GM23338 (cell line): ENCODE measurements around the gene GNAO1. TPM values are rescaled to one million over a fixed set of nuclear protein-coding genes. Genes with fewer than 3 reads are reported as not detected.

Source experiments
- ATAC-seq: fragments of 200-7000 bp; cut with Tn5 transposase; 3 replicates; pipeline ENCODE4 v1.9.1; 2020
- DNase-seq: peaks from one replicate; pipeline ENCODE4 v3.0.0-alpha.2; 2015; ENCODE audit warnings: low spot score
- H2AFZ ChIP-seq: fragments of 200-600 bp; sonication (generic); 2 replicates; pipeline ENCODE4 v1.8.0; 2016; ENCODE audit warnings: antibody characterized with exemption, mild to moderate bottlenecking, moderate library complexity
- H3F3A ChIP-seq: fragments of 200-600 bp; sonication (generic); replicated peaks from 2 replicates; pipeline ENCODE4 v1.8.0; 2017; ENCODE audit warnings: antibody characterized with exemption, mixed run types, low read depth
- H3K27ac ChIP-seq: fragments of 200-600 bp; sonication (generic); 2 replicates; pipeline ENCODE4 v1.6.1; 2016; ENCODE audit warnings: low read depth
- H3K27me3 ChIP-seq: fragments of 200-600 bp; sonication (generic); 2 replicates; pipeline ENCODE4 v1.8.0; 2016; ENCODE audit warnings: mild to moderate bottlenecking, mixed run types, moderate library complexity; ENCODE audit not compliant: insufficient read depth
- H3K36me3 ChIP-seq: fragments of 200-600 bp; sonication (generic); 2 replicates; pipeline ENCODE4 v1.8.0; 2016; ENCODE audit warnings: mild to moderate bottlenecking; ENCODE audit not compliant: insufficient read depth
- H3K4me1 ChIP-seq: fragments of 200-600 bp; sonication (generic); 2 replicates; pipeline ENCODE4 v1.8.0; 2016; ENCODE audit warnings: mild to moderate bottlenecking, moderate library complexity; ENCODE audit not compliant: insufficient read depth
- H3K4me2 ChIP-seq: fragments of 200-600 bp; sonication (generic); 2 replicates; pipeline ENCODE4 v1.7.1; 2017; ENCODE audit warnings: mixed run types
- H3K4me3 ChIP-seq: fragments of 200-600 bp; sonication (generic); 2 replicates; pipeline ENCODE4 v1.6.1; 2016; ENCODE audit warnings: mixed run types
- H3K79me2 ChIP-seq: fragments of 200-600 bp; sonication (generic); replicated peaks from 2 replicates; pipeline ENCODE4 v1.8.0; 2017; ENCODE audit warnings: mild to moderate bottlenecking; ENCODE audit not compliant: insufficient read depth
- H3K9me2 ChIP-seq: fragments of 200-600 bp; sonication (generic); 2 replicates; pipeline ENCODE4 v1.8.0; 2017; ENCODE audit not compliant: insufficient read depth
- H4K20me1 ChIP-seq: fragments of 200-600 bp; sonication (generic); replicated peaks from 2 replicates; pipeline ENCODE4 v1.8.0; 2017; ENCODE audit warnings: mild to moderate bottlenecking; ENCODE audit not compliant: insufficient read depth
- H3K27ac Mint-ChIP-seq: 2 replicates; pipeline ENCODE4 v1.8.0; 2020; ENCODE audit warnings: inconsistent platforms, mild to moderate bottlenecking, moderate library complexity, mixed read lengths
- H3K27me3 Mint-ChIP-seq: 3 replicates; pipeline ENCODE4 v1.8.0; 2022; ENCODE audit warnings: low read depth, mild to moderate bottlenecking, moderate library complexity, mixed read lengths, inconsistent platforms; ENCODE audit not compliant: insufficient read depth, poor library complexity
- H3K36me3 Mint-ChIP-seq: 3 replicates; pipeline ENCODE4 v1.8.0; 2021; ENCODE audit warnings: low read depth, mild to moderate bottlenecking, inconsistent platforms, moderate library complexity, mixed read lengths
- H3K4me1 Mint-ChIP-seq: 3 replicates; pipeline ENCODE4 v1.8.0; 2020; ENCODE audit warnings: mild to moderate bottlenecking, inconsistent platforms, mixed read lengths
- H3K4me3 Mint-ChIP-seq: 3 replicates; pipeline ENCODE4 v1.8.0; 2021; ENCODE audit warnings: moderate library complexity, mild to moderate bottlenecking, inconsistent platforms, mixed read lengths
- H3K9me3 Mint-ChIP-seq: 3 replicates; pipeline ENCODE4 v1.8.0; 2020; ENCODE audit warnings: moderate library complexity, mild to moderate bottlenecking, inconsistent platforms, mixed read lengths
- CREB1 ChIP-seq: fragments of 250-450 bp; sonication (Bioruptor Pico); IDR thresholded peaks from 2 replicates; pipeline ENCODE4 v1.5.0; 2020; ENCODE audit warnings: low read depth, mild to moderate bottlenecking, moderate library complexity
- EZH2 ChIP-seq: fragments of 200-600 bp; sonication (generic); IDR thresholded peaks from one replicate; pipeline ENCODE4 v1.8.0; 2017; ENCODE audit warnings: antibody characterized with exemption, mild to moderate bottlenecking, low read depth; ENCODE audit not compliant: unreplicated experiment
- EZH2phosphoT487 ChIP-seq: fragments of 200-600 bp; sonication (generic); IDR thresholded peaks from one replicate; pipeline ENCODE4 v1.8.1; 2018; ENCODE audit warnings: antibody characterized with exemption; ENCODE audit not compliant: unreplicated experiment
- JUNB ChIP-seq: IDR thresholded peaks from one replicate; pipeline ENCODE4 v1.6.1; 2016; ENCODE audit warnings: antibody characterized with exemption; ENCODE audit not compliant: unreplicated experiment
- NANOG ChIP-seq: IDR thresholded peaks from 2 replicates; pipeline ENCODE4 v1.6.1; 2016; ENCODE audit warnings: antibody characterized with exemption, borderline replicate concordance
- STAT1 ChIP-seq: IDR thresholded peaks from one replicate; pipeline ENCODE4 v1.6.1; 2016; ENCODE audit warnings: antibody characterized with exemption; ENCODE audit not compliant: unreplicated experiment
- ZNF114 ChIP-seq: fragments of 250-450 bp; sonication (Bioruptor Pico); IDR thresholded peaks from 2 replicates; pipeline ENCODE4 v1.5.0; 2020; ENCODE audit warnings: mild to moderate bottlenecking, moderate library complexity
- ZNF331 ChIP-seq: fragments of 250-450 bp; sonication (Bioruptor Pico); IDR thresholded peaks from 2 replicates; pipeline ENCODE4 v1.5.0; 2020; ENCODE audit warnings: low read depth, mild to moderate bottlenecking, moderate library complexity
- polyA plus RNA-seq: library from polyadenylated mRNA; unstranded; fragments of >200 nt; fragmentation: Nextera tagmentation; extraction: Ambion mirVana; gene quantifications from 2 replicates; pipeline ENCODE4 v1.2.1, GENCODE V29; 2016
- total RNA-seq: library from RNA; depleted of rRNA; stranded (reverse); fragments of >200 nt; shearing (Covaris generic); gene quantifications from 2 replicates; pipeline ENCODE4 v1.2.3, GENCODE V29; 2014
- TF ChIP-seq, protein P1 (sequence below): fragments of 250-450 bp; sonication (Bioruptor Pico); IDR thresholded peaks from 2 replicates; pipeline ENCODE4 v1.5.0; 2020; ENCODE audit warnings: mild to moderate bottlenecking, moderate library complexity
- TF ChIP-seq, protein P2 (sequence below): IDR thresholded peaks from 2 replicates; pipeline ENCODE4 v1.6.1; 2016; ENCODE audit warnings: antibody characterized with exemption
- TF ChIP-seq, protein P3 (sequence below): IDR thresholded peaks from one replicate; pipeline ENCODE4 v1.6.1; 2018; ENCODE audit warnings: antibody characterized with exemption; ENCODE audit not compliant: unreplicated experiment

The GNAO1 gene
- total and polyA plus RNA-seq, 2 experiments from 2014 or later, result 6.5 to 24.8 TPM

DNA sequence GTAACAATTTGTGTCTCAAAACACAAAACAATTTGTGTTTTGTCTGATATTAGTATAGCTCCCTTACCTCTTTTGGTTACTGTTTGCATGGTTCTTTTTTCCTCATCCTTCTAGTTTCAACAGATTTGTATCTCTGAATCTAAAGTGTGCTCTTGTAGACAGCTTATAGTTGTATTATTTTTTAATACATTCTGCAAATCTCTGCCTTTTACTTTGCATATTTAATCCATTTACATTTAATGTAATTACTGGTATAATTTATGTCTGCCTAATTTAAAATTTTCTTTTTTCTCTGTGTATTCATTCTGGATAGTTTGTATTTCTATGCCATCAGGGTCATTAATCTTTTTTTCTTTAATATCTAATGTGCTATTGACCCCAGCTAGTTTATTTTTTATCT lies 9.9 kb upstream of the GNAO1 start (continued):
- TF ChIP-seq, protein P1, sequence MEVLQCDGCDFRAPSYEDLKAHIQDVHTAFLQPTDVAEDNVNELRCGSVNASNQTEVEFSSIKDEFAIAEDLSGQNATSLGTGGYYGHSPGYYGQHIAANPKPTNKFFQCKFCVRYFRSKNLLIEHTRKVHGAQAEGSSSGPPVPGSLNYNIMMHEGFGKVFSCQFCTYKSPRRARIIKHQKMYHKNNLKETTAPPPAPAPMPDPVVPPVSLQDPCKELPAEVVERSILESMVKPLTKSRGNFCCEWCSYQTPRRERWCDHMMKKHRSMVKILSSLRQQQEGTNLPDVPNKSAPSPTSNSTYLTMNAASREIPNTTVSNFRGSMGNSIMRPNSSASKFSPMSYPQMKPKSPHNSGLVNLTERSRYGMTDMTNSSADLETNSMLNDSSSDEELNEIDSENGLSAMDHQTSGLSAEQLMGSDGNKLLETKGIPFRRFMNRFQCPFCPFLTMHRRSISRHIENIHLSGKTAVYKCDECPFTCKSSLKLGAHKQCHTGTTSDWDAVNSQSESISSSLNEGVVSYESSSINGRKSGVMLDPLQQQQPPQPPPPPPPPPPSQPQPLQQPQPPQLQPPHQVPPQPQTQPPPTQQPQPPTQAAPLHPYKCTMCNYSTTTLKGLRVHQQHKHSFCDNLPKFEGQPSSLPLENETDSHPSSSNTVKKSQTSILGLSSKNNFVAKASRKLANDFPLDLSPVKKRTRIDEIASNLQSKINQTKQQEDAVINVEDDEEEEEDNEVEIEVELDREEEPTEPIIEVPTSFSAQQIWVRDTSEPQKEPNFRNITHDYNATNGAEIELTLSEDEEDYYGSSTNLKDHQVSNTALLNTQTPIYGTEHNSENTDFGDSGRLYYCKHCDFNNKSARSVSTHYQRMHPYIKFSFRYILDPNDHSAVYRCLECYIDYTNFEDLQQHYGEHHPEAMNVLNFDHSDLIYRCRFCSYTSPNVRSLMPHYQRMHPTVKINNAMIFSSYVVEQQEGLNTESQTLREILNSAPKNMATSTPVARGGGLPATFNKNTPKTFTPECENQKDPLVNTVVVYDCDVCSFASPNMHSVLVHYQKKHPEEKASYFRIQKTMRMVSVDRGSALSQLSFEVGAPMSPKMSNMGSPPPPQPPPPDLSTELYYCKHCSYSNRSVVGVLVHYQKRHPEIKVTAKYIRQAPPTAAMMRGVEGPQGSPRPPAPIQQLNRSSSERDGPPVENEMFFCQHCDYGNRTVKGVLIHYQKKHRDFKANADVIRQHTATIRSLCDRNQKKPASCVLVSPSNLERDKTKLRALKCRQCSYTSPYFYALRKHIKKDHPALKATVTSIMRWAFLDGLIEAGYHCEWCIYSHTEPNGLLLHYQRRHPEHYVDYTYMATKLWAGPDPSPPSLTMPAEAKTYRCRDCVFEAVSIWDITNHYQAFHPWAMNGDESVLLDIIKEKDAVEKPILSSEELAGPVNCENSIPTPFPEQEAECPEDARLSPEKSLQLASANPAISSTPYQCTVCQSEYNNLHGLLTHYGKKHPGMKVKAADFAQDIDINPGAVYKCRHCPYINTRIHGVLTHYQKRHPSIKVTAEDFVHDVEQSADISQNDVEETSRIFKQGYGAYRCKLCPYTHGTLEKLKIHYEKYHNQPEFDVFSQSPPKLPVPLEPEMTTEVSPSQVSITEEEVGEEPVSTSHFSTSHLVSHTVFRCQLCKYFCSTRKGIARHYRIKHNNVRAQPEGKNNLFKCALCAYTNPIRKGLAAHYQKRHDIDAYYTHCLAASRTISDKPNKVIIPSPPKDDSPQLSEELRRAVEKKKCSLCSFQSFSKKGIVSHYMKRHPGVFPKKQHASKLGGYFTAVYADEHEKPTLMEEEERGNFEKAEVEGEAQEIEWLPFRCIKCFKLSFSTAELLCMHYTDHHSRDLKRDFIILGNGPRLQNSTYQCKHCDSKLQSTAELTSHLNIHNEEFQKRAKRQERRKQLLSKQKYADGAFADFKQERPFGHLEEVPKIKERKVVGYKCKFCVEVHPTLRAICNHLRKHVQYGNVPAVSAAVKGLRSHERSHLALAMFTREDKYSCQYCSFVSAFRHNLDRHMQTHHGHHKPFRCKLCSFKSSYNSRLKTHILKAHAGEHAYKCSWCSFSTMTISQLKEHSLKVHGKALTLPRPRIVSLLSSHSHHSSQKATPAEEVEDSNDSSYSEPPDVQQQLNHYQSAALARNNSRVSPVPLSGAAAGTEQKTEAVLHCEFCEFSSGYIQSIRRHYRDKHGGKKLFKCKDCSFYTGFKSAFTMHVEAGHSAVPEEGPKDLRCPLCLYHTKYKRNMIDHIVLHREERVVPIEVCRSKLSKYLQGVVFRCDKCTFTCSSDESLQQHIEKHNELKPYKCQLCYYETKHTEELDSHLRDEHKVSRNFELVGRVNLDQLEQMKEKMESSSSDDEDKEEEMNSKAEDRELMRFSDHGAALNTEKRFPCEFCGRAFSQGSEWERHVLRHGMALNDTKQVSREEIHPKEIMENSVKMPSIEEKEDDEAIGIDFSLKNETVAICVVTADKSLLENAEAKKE (CRISPR knock-in tag), result no peak
- TF ChIP-seq EZH2 (no peak), CREB1 (CRISPR knock-in tag) (no peak), ZNF331 (CRISPR knock-in tag) (no peak)
- TF ChIP-seq, protein P2, sequence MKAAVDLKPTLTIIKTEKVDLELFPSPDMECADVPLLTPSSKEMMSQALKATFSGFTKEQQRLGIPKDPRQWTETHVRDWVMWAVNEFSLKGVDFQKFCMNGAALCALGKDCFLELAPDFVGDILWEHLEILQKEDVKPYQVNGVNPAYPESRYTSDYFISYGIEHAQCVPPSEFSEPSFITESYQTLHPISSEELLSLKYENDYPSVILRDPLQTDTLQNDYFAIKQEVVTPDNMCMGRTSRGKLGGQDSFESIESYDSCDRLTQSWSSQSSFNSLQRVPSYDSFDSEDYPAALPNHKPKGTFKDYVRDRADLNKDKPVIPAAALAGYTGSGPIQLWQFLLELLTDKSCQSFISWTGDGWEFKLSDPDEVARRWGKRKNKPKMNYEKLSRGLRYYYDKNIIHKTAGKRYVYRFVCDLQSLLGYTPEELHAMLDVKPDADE, result no peak

DNA sequence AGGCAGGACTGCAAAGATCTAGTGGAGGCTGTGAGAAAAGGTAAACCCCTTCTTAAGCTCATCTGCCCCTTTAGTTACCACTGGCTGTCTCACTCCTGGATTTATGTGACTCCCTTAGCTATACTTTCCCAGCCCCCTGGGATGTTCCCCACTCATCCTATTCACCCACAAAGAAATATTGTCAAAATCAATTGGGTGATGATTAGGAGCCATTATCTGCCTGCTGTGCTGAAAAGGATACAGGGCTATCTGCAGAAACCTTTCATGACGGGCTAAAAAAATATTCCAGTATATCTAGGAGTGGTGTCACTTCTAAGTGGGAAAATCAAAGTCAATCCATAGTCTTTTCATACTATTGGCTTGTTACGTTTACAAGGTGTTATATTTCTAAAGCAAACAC lies 8.0 kb upstream of the GNAO1 start:
- Mint-ChIP-seq H3K27ac (no peak overlapping the region), H3K27me3 (no peaks in the 10 kb centered on the region), H3K36me3 (no peaks in the 10 kb centered on the region), H3K4me3 (no peak overlapping the region), H3K9me3 (peaks cover 14% of the 10 kb centered on the region; the same call in 2 of the 3 replicates), H3K4me1 (peaks cover 3% of the 10 kb centered on the region; the same call in 2 of the 3 replicates)
- no peaks in the 10 kb centered on the region for H3F3A ChIP-seq
- H2AFZ ChIP-seq, result no peak overlapping the region
- no peaks in the 10 kb centered on the region for H4K20me1 ChIP-seq
- H3K4me1 ChIP-seq, result no peaks in the 10 kb centered on the region
- no peaks in the 10 kb centered on the region for H3K79me2 ChIP-seq
- H3K27ac ChIP-seq, result no peak overlapping the region
- no peaks in the 10 kb centered on the region for H3K9me2 ChIP-seq
- H3K4me3 ChIP-seq, result no peak overlapping the region
- no peak overlapping the region for H3K4me2 ChIP-seq
- H3K27me3 ChIP-seq, result peaks cover under 1% of the 10 kb centered on the region
- ATAC-seq, result no peak
- DNase-seq, result no peak
- no peaks in the 10 kb centered on the region for H3K36me3 ChIP-seq
- TF ChIP-seq ZNF331 (CRISPR knock-in tag) (no peak), STAT1 (no peak), EZH2phosphoT487 (no peak), NANOG (no peak), ZNF114 (CRISPR knock-in tag) (no peak), JUNB (no peak), CREB1 (CRISPR knock-in tag) (no peak)
- TF ChIP-seq, protein P3, sequence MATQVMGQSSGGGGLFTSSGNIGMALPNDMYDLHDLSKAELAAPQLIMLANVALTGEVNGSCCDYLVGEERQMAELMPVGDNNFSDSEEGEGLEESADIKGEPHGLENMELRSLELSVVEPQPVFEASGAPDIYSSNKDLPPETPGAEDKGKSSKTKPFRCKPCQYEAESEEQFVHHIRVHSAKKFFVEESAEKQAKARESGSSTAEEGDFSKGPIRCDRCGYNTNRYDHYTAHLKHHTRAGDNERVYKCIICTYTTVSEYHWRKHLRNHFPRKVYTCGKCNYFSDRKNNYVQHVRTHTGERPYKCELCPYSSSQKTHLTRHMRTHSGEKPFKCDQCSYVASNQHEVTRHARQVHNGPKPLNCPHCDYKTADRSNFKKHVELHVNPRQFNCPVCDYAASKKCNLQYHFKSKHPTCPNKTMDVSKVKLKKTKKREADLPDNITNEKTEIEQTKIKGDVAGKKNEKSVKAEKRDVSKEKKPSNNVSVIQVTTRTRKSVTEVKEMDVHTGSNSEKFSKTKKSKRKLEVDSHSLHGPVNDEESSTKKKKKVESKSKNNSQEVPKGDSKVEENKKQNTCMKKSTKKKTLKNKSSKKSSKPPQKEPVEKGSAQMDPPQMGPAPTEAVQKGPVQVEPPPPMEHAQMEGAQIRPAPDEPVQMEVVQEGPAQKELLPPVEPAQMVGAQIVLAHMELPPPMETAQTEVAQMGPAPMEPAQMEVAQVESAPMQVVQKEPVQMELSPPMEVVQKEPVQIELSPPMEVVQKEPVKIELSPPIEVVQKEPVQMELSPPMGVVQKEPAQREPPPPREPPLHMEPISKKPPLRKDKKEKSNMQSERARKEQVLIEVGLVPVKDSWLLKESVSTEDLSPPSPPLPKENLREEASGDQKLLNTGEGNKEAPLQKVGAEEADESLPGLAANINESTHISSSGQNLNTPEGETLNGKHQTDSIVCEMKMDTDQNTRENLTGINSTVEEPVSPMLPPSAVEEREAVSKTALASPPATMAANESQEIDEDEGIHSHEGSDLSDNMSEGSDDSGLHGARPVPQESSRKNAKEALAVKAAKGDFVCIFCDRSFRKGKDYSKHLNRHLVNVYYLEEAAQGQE, result no peak
- TF ChIP-seq, protein P2, result no peak
